Measurements from ENCODE around the gene PLEK2.

- TF ChIP-seq SMAD3 (CRISPR knock-in tag; IDR thresholded peaks at IDR 0.05; ENCODE audit: borderline replicate concordance) (no peak), ATF6 (CRISPR knock-in tag; IDR thresholded peaks at IDR 0.05) (no peak), TEAD4 (CRISPR knock-in tag; IDR thresholded peaks at IDR 0.05) (no peak), MYBL2 (CRISPR knock-in tag; IDR thresholded peaks at IDR 0.05) (no peak), ZNF416 (CRISPR knock-in tag; IDR thresholded peaks at IDR 0.05) (no peak)
- TF ChIP-seq, protein P1, sequence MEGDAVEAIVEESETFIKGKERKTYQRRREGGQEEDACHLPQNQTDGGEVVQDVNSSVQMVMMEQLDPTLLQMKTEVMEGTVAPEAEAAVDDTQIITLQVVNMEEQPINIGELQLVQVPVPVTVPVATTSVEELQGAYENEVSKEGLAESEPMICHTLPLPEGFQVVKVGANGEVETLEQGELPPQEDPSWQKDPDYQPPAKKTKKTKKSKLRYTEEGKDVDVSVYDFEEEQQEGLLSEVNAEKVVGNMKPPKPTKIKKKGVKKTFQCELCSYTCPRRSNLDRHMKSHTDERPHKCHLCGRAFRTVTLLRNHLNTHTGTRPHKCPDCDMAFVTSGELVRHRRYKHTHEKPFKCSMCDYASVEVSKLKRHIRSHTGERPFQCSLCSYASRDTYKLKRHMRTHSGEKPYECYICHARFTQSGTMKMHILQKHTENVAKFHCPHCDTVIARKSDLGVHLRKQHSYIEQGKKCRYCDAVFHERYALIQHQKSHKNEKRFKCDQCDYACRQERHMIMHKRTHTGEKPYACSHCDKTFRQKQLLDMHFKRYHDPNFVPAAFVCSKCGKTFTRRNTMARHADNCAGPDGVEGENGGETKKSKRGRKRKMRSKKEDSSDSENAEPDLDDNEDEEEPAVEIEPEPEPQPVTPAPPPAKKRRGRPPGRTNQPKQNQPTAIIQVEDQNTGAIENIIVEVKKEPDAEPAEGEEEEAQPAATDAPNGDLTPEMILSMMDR (IDR thresholded peaks at IDR 0.05): no peak
Measured at GRCh38 chr14:67417633-67418032, 5.7 kb upstream of the PLEK2 start.
